Effector memory CD4-positive, alpha-beta T cell (primary cell): ENCODE results near the gene CACNA1E.

ENCODE experiments used
- DNase-seq, 3 donors: peaks; one replicate each; pipeline ENCODE4 v3.0.0-alpha.2; 2020
- H3K27ac ChIP-seq: 2 replicates; pipeline ENCODE4 v1.7.0; 2013; ENCODE audit warnings: mild to moderate bottlenecking, low read length, moderate library complexity; ENCODE audit not compliant: insufficient read depth, poor library complexity, severe bottlenecking
- H3K27me3 ChIP-seq: replicated peaks from 2 replicates; pipeline ENCODE4 v1.7.0; 2013; ENCODE audit warnings: mild to moderate bottlenecking, low read length; ENCODE audit not compliant: insufficient read depth, control insufficient read depth, poor library complexity, severe bottlenecking
- H3K36me3 ChIP-seq: 2 replicates; pipeline ENCODE4 v1.7.0; 2013; ENCODE audit warnings: mild to moderate bottlenecking, low read length, moderate library complexity; ENCODE audit not compliant: control insufficient read depth, insufficient read depth
- H3K4me1 ChIP-seq: 2 replicates; pipeline ENCODE4 v1.7.0; 2013; ENCODE audit warnings: low read length, mild to moderate bottlenecking; ENCODE audit not compliant: control insufficient read depth, insufficient read depth, poor library complexity, severe bottlenecking
- H3K4me3 ChIP-seq: 2 replicates; pipeline ENCODE4 v1.7.0; 2013; ENCODE audit warnings: low read length, low read depth, mild to moderate bottlenecking; ENCODE audit not compliant: insufficient read depth, poor library complexity, severe bottlenecking
- H3K9me3 ChIP-seq: 2 replicates; pipeline ENCODE4 v1.7.0; 2013; ENCODE audit warnings: mild to moderate bottlenecking, low read length, moderate library complexity; ENCODE audit not compliant: control insufficient read depth

The CACNA1E gene

DNA sequence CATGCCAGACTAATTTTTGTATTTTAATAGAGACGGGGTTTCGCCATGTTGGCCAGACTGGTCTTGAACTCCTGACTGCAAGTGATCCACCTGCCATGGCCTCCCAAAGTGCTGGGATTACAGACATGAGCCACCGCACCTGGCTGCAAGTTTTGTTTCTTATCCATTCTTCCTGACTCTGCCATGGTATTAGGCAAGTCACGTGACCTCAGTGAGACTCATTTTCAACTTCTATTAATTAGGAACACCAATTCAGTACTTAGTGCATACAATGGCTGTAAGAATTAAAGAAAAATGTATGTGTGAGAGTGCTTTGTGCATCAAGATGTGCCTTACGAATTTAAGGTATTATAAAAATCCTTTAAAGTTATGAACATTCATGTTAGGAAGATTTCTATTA is 111.2 kb downstream of the CACNA1E start:
- Histone ChIP-seq H3K4me1 (no peaks in the 10 kb centered on the region), H3K4me3 (no peak overlapping the region), H3K9me3 (no peaks in the 10 kb centered on the region), H3K27ac (no peak overlapping the region), H3K36me3 (no peaks in the 10 kb centered on the region), H3K27me3 (no peaks in the 10 kb centered on the region)
- DNase-seq: no peak

GRCh38 chr1:181595234-181595633 is 111.9 kb downstream of the CACNA1E start:
- no peak overlapping the region for H3K27ac ChIP-seq
- H3K36me3 ChIP-seq: no peaks in the 10 kb centered on the region
- no peaks in the 10 kb centered on the region for H3K27me3 ChIP-seq
- no peak for DNase-seq
- H3K9me3 ChIP-seq: no peaks in the 10 kb centered on the region
- no peaks in the 10 kb centered on the region for H3K4me1 ChIP-seq
- no peak overlapping the region for H3K4me3 ChIP-seq

DNA sequence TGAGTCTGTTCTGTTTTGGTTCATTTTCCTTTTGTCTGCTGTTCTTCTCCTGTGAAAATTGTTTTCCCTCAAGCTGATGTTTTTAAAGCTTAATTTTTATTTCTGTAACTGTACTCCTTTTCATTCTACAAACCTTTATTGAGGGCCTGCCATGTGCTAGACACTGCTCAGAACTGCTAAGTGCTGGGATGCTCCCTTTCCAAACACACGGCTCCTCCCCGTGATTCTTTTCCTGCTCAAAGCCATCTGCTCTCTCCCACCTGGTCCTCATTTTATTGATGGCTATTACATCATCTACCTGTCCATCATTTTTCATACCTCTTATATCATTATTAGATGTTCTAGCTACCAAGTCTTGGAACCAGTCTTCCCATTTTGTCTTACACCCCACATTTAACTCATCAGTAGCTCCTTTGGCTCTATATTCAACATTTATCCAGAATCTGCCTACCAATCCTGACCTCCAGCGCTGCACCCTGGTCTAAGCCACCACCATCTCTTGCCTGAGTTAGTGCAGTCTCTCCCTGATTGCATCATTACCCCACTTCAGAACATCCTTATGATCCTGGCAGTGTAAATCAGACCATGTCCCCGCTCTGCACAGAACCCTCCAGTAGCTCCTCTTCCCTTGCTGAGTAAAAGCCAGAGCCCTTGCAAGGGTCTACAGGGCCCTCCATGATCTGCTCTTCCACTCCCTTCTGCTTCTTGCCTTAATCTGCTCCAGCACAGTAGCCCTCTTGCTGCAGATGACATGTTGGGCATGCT is 118.1 kb downstream of the CACNA1E start:
- Histone ChIP-seq H3K36me3 (no peaks in the 10 kb centered on the region), H3K4me1 (no peaks in the 10 kb centered on the region), H3K27ac (no peak overlapping the region), H3K27me3 (no peaks in the 10 kb centered on the region), H3K9me3 (no peaks in the 10 kb centered on the region), H3K4me3 (no peak overlapping the region)
- no peak for DNase-seq

- no peak for DNase-seq
- no peak overlapping the region for H3K4me3 ChIP-seq
- H3K36me3 ChIP-seq: no peaks in the 10 kb centered on the region
- H3K27ac ChIP-seq: no peak overlapping the region
- no peaks in the 10 kb centered on the region for H3K4me1 ChIP-seq
- no peaks in the 10 kb centered on the region for H3K9me3 ChIP-seq
- H3K27me3 ChIP-seq: no peaks in the 10 kb centered on the region
Observed at GRCh38 chr1:181603735-181604410, 120.6 kb downstream of the CACNA1E start.

- no peaks in the 10 kb centered on the region for H3K4me1 ChIP-seq
- H3K9me3 ChIP-seq: no peaks in the 10 kb centered on the region
- no peak for DNase-seq
- no peaks in the 10 kb centered on the region for H3K27me3 ChIP-seq
- no peaks in the 10 kb centered on the region for H3K36me3 ChIP-seq
- no peak overlapping the region for H3K27ac ChIP-seq
- H3K4me3 ChIP-seq: no peak overlapping the region
Observed at GRCh38 chr1:181604482-181605249, 121.3 kb downstream of the CACNA1E start.

- H3K36me3 ChIP-seq: no peaks in the 10 kb centered on the region
- no peaks in the 10 kb centered on the region for H3K27me3 ChIP-seq
- no peak overlapping the region for H3K4me3 ChIP-seq
- no peak for DNase-seq
- no peaks in the 10 kb centered on the region for H3K4me1 ChIP-seq
- no peak overlapping the region for H3K27ac ChIP-seq
- H3K9me3 ChIP-seq: no peaks in the 10 kb centered on the region
Observed at GRCh38 chr1:181607524-181607923, 124.2 kb downstream of the CACNA1E start.

DNA sequence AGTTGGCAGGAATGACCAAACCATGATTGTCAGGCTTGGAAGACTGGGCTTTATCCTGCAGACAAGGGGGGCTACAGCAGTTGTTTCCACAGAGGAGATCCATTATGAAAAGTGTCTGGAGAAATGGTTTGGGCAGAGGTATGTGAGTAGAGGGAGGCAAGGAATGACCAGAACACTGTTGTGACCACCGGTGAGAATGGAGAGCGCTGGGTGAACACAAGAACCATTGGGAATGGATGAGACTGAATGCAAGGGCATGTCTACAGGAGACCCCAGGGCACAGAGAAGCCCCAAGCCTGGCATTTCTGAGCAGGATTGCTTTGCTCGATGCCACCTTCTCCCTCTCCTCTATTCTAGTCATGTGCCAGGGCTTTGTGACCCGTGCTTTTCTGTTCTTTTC is 125.1 kb downstream of the CACNA1E start:
- H3K27ac ChIP-seq: no peak overlapping the region
- no peak for DNase-seq
- H3K9me3 ChIP-seq: no peaks in the 10 kb centered on the region
- no peak overlapping the region for H3K4me3 ChIP-seq
- H3K4me1 ChIP-seq: no peaks in the 10 kb centered on the region
- H3K27me3 ChIP-seq: no peaks in the 10 kb centered on the region
- no peaks in the 10 kb centered on the region for H3K36me3 ChIP-seq

- H3K27me3 ChIP-seq: no peaks in the 10 kb centered on the region
Observed at GRCh38 chr1:181608948-181609347, 125.6 kb downstream of the CACNA1E start.

DNA sequence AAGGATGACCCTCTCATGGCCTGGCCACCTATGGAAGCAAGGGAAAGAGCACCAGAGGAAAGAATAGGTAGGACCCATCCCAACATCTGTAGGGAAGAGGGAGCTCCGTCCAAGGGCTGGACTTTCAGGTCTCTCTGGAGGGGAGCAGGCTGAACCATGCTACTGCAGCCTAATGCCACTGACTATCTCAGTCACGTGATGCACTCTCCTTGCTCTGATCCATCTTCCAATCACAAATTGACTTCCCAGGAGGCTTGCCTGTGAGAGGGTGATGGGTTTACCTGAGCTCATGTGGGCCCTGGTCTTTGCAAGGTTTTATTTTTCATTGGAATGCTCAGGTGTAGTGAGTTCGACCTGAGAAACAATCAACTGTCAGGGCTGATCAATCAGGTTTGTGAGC is 128.8 kb downstream of the CACNA1E start:
- no peak overlapping the region for H3K27ac ChIP-seq
- DNase-seq: no peak
- no peaks in the 10 kb centered on the region for H3K27me3 ChIP-seq
- H3K9me3 ChIP-seq: no peaks in the 10 kb centered on the region
- H3K4me3 ChIP-seq: no peak overlapping the region
- no peaks in the 10 kb centered on the region for H3K4me1 ChIP-seq
- H3K36me3 ChIP-seq: no peaks in the 10 kb centered on the region

More at GRCh38 chr1:181608948-181609347, 125.6 kb downstream of the CACNA1E start:
- no peak for DNase-seq
- no peaks in the 10 kb centered on the region for H3K9me3 ChIP-seq
- H3K4me3 ChIP-seq: no peak overlapping the region
- H3K36me3 ChIP-seq: no peaks in the 10 kb centered on the region
- H3K27ac ChIP-seq: no peak overlapping the region
- H3K4me1 ChIP-seq: no peaks in the 10 kb centered on the region

DNA sequence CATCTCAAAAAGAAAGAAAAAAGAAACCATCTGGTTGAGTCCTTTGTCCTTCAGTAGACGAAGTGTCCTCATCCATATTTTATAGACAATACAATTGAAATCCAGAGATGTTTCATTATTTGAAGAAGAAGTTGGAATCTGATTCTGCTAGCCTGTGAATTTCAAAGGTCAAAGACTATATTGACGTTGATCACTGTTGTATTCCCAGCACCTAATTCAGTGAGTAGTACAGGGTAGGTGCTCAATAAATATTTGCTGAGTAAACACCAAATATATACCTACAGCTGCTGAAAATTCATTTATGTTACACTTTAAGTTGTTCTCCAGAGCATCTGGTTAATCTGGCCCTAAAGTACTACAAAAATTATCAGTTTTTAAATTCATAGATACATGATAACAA is 135.2 kb downstream of the CACNA1E start:
- no peak for DNase-seq
- Histone ChIP-seq H3K4me3 (no peak overlapping the region), H3K27me3 (peaks cover 7% of the 10 kb centered on the region), H3K9me3 (no peaks in the 10 kb centered on the region), H3K36me3 (no peaks in the 10 kb centered on the region), H3K4me1 (no peaks in the 10 kb centered on the region), H3K27ac (no peak overlapping the region)
